Nephron (organoid): ENCODE measurements around the gene LPCAT1.

ENCODE experiments used
- H3K27ac Mint-ChIP-seq, 3 experiments: 2 replicates each; pipeline ENCODE4 v1.8.0; 2020; ENCODE audit warnings: mixed read lengths in 3 of 3, mild to moderate bottlenecking in 2 of 3, moderate library complexity in 1 of 3
- H3K27me3 Mint-ChIP-seq: 2 replicates; pipeline ENCODE4 v1.8.0; 2021; ENCODE audit warnings: low read depth, mild to moderate bottlenecking, moderate library complexity, mixed read lengths
- H3K36me3 Mint-ChIP-seq: 2 replicates; pipeline ENCODE4 v1.8.0; 2020; ENCODE audit warnings: low read depth, mixed read lengths
- H3K4me1 Mint-ChIP-seq: 2 replicates; pipeline ENCODE4 v1.8.0; 2020; ENCODE audit warnings: mixed read lengths
- H3K4me3 Mint-ChIP-seq, 3 experiments: 2 replicates each; pipeline ENCODE4 v1.8.0; 2020; ENCODE audit warnings: mild to moderate bottlenecking in 3 of 3, mixed read lengths in 3 of 3, moderate library complexity in 2 of 3
- H3K9me3 Mint-ChIP-seq: 2 replicates; pipeline ENCODE4 v1.8.0; 2020; ENCODE audit warnings: mixed read lengths
- TF ChIP-seq, protein P1 (sequence below), 3 experiments: fragments of 200-600 bp; sonication (generic); IDR thresholded peaks; one replicate each; pipeline ENCODE4 v1.5.0; 2021; ENCODE audit warnings: antibody characterized with exemption in 3 of 3; ENCODE audit not compliant: unreplicated experiment in 3 of 3

LPCAT1 gene

GRCh38 chr5:1412621-1413020, 111.1 kb downstream of the LPCAT1 start:
- Mint-ChIP-seq H3K4me3 (no peak overlapping the region), H3K36me3 (no peaks in the 10 kb centered on the region), H3K9me3 (peaks cover 5% of the 10 kb centered on the region), H3K4me1 (no peaks in the 10 kb centered on the region), H3K27me3 (peaks cover 45% of the 10 kb centered on the region), H3K27ac (no peak overlapping the region)
- TF ChIP-seq, protein P1, sequence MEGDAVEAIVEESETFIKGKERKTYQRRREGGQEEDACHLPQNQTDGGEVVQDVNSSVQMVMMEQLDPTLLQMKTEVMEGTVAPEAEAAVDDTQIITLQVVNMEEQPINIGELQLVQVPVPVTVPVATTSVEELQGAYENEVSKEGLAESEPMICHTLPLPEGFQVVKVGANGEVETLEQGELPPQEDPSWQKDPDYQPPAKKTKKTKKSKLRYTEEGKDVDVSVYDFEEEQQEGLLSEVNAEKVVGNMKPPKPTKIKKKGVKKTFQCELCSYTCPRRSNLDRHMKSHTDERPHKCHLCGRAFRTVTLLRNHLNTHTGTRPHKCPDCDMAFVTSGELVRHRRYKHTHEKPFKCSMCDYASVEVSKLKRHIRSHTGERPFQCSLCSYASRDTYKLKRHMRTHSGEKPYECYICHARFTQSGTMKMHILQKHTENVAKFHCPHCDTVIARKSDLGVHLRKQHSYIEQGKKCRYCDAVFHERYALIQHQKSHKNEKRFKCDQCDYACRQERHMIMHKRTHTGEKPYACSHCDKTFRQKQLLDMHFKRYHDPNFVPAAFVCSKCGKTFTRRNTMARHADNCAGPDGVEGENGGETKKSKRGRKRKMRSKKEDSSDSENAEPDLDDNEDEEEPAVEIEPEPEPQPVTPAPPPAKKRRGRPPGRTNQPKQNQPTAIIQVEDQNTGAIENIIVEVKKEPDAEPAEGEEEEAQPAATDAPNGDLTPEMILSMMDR (IDR thresholded peaks at IDR 0.05; ENCODE audit: unreplicated experiment in 3 of 3), result no peak

- TF ChIP-seq, protein P1 (IDR thresholded peaks at IDR 0.05; ENCODE audit: unreplicated experiment in 3 of 3), result no peak
- Mint-ChIP-seq H3K4me3 (no peak overlapping the region), H3K9me3 (peaks cover 7% of the 10 kb centered on the region), H3K27me3 (peaks cover 48% of the 10 kb centered on the region), H3K36me3 (no peaks in the 10 kb centered on the region), H3K27ac (no peak overlapping the region), H3K4me1 (no peaks in the 10 kb centered on the region)
These were observed 111.6 kb downstream of the LPCAT1 start for GRCh38 chr5:1412163-1412562.
